ENCODE measurements around the gene EOLA2. TPM values are rescaled to one million over a fixed set of nuclear protein-coding genes. Genes with fewer than 3 reads are reported as not detected.
"Not testable (repeated sequence)": the region's sequence is repeated elsewhere in the genome, so short reads cannot be mapped to it uniquely, and the experiment has no call there.

Gene EOLA2
- total RNA-seq, 5 donors from 2014 or later (not counting 1 experiment from before 2014, with no cell fraction given) = 43.2 to 58.7 (median 48.5) TPM

GRCh38 chrX:149898554-149898953 lies 39.7 kb downstream of the EOLA2 start:
- Histone ChIP-seq H3K9me3 (no peaks in the 10 kb centered on the region), H3K4me3 (ENCODE audit: control insufficient read depth in 1 of 2, extremely low read depth in 1 of 2, low read length in 1 of 2) (no peak overlapping the region), H3K36me3 (ENCODE audit: control insufficient read depth in 2 of 2, extremely low read depth in 1 of 2, insufficient read depth in 1 of 2, low read length in 1 of 2) (no peaks in the 10 kb centered on the region), H3K27ac (ENCODE audit: low read length) (no peak overlapping the region), H3K27me3 (replicated peaks in 1 of 2; ENCODE audit: control insufficient read depth in 2 of 2, extremely low read depth in 1 of 2, insufficient read depth in 2 of 2, low read length in 1 of 2) (no peaks in the 10 kb centered on the region), H3K4me1 (ENCODE audit: control insufficient read depth in 1 of 2, extremely low read depth in 1 of 2, insufficient read depth in 2 of 2, low read length in 2 of 2) (no peaks in the 10 kb centered on the region)
- POLR2A ChIA-PET = no interaction called here
- no peaks in the 10 kb centered on the region for H3K9me3 Mint-ChIP-seq
- H3K4me1 Mint-ChIP-seq = no peaks in the 10 kb centered on the region
- DNase-seq = no peak
- no peak overlapping the region for H3K4me3 Mint-ChIP-seq
- CTCF ChIA-PET = no interaction called here
- no peaks in the 10 kb centered on the region for H3K36me3 Mint-ChIP-seq
- no peak overlapping the region for H3K27ac Mint-ChIP-seq
- ATAC-seq (replicated peaks in 1 of 4) = no peak
- H3K27me3 Mint-ChIP-seq = peaks cover 3 to 24% of the 10 kb centered on the region in 2 donors
- no CpG with 5 or more reads among the region's 1 CpG for WGBS (ENCODE audit: insufficient coverage)

- H3K27me3 Mint-ChIP-seq = peaks cover 0 to 19% of the 10 kb centered on the region in 2 donors
- H3K4me1 ChIP-seq (ENCODE audit: control insufficient read depth in 1 of 2, extremely low read depth in 1 of 2, insufficient read depth in 2 of 2, low read length in 2 of 2); H3K4me3 ChIP-seq (ENCODE audit: control insufficient read depth in 1 of 2, extremely low read depth in 1 of 2, low read length in 1 of 2); H3K27ac ChIP-seq (ENCODE audit: low read length); H3K27me3 ChIP-seq (replicated peaks in 1 of 2; ENCODE audit: control insufficient read depth in 2 of 2, extremely low read depth in 1 of 2, insufficient read depth in 2 of 2, low read length in 1 of 2); H3K9me3 ChIP-seq; ATAC-seq (replicated peaks in 1 of 4); H3K4me1 Mint-ChIP-seq; POLR2A ChIA-PET; H3K36me3 Mint-ChIP-seq; H3K4me3 Mint-ChIP-seq; CTCF ChIA-PET; H3K27ac Mint-ChIP-seq; H3K9me3 Mint-ChIP-seq; H3K36me3 ChIP-seq (ENCODE audit: control insufficient read depth in 2 of 2, extremely low read depth in 1 of 2, insufficient read depth in 1 of 2, low read length in 1 of 2); DNase-seq: not testable (repeated sequence)
- WGBS (ENCODE audit: insufficient coverage) = no CpG with 5 or more reads among the region's 2 CpGs
These were observed 47.5 kb downstream of the EOLA2 start for GRCh38 chrX:149890828-149891227.

Other genes starting within 250 kb of the EOLA2 start
- gene MAGEA11, start 226.4 kb downstream of the EOLA2 start, total RNA-seq = not detected
- 1 to 10 TPM in 3 of 5 donors, under 1 TPM in 2; 0.50 to 3.2 (median 1.8) TPM for gene HSFX1, start 164.4 kb downstream of the EOLA2 start, total RNA-seq
- gene MAGEA9, start 156.6 kb downstream of the EOLA2 start, total RNA-seq = not detected
- gene MAGEA8, start 57.3 kb downstream of the EOLA2 start, total RNA-seq = not detected
- gene HSFX4, start 8.9 kb downstream of the EOLA2 start, total RNA-seq = not detected